Measurements from ENCODE around the gene KCNH8.
A peak's percentile ranks its signal among the peaks of the same experiment; 100 is the strongest.

Gene KCNH8

DNA sequence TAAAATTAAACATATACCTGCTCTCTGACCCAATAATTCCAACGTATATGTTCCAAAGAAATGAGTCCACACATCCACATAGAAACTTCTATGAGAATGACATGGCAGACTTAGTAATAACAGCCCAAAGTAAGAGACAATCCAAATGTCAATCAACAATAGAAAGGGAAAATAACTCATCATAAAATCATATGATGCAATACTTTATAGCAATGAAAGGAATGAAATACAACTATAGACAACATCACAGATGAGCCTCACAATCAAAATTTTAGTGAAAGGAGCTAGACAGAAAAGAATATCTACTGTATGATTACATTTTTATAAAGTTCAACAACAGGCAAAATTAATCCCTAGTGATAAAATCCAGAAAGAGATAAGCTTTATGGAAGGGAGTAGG is 23.6 kb upstream of the KCNH8 start:
- Histone ChIP-seq H3K9me3 (ENCODE audit: control insufficient read depth, low read length) (no peaks in the 10 kb centered on the region), H3K4me3 (ENCODE audit: insufficient read depth, low read depth, low read length) (no peak overlapping the region), H3K4me1 (ENCODE audit: control insufficient read depth, insufficient read depth, low read length) (no peaks in the 10 kb centered on the region), H3K27me3 (ENCODE audit: control insufficient read depth, insufficient read depth, low read length, poor library complexity, severe bottlenecking) (no peaks in the 10 kb centered on the region), H3K36me3 (ENCODE audit: control insufficient read depth, insufficient read depth, low read length) (no peaks in the 10 kb centered on the region), H3K27ac (ENCODE audit: insufficient read depth, low read depth, low read length, poor library complexity, severe bottlenecking) (no peak overlapping the region)
- 86% methylated on average over 1 of the region's 1 CpG; no CpG with 5 or more reads in 1 of the 2 experiments for WGBS, 2 experiments

DNA sequence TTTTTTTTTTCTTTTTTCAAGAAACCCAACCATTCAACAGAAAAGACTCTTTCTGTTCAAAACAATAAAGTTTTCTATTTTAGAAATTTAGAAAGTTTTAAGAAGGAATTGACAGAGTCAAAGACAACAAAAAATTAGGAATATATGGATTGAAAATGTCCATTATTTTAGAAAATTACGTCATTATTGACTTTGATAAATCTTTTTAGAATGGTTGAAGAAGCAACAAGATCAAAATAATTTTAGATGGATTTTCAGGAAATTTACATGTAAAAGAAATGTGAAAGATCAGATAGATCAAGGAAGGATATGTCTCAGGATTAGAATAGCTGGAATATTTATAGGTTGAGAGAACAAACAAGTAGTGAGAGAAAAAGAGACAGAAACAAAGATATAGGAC is 8.4 kb upstream of the KCNH8 start:
- H3K4me3 ChIP-seq (ENCODE audit: insufficient read depth, low read depth, low read length) = no peak overlapping the region
- no peaks in the 10 kb centered on the region for H3K27me3 ChIP-seq (ENCODE audit: control insufficient read depth, insufficient read depth, low read length, poor library complexity, severe bottlenecking)
- H3K27ac ChIP-seq (ENCODE audit: insufficient read depth, low read depth, low read length, poor library complexity, severe bottlenecking) = no peak overlapping the region
- WGBS, 2 experiments = 91 to 100% methylated on average over 1 of the region's 1 CpG
- H3K36me3 ChIP-seq (ENCODE audit: control insufficient read depth, insufficient read depth, low read length) = no peaks in the 10 kb centered on the region
- H3K4me1 ChIP-seq (ENCODE audit: control insufficient read depth, insufficient read depth, low read length) = no peaks in the 10 kb centered on the region
- H3K9me3 ChIP-seq (ENCODE audit: control insufficient read depth, low read length) = no peaks in the 10 kb centered on the region

DNA sequence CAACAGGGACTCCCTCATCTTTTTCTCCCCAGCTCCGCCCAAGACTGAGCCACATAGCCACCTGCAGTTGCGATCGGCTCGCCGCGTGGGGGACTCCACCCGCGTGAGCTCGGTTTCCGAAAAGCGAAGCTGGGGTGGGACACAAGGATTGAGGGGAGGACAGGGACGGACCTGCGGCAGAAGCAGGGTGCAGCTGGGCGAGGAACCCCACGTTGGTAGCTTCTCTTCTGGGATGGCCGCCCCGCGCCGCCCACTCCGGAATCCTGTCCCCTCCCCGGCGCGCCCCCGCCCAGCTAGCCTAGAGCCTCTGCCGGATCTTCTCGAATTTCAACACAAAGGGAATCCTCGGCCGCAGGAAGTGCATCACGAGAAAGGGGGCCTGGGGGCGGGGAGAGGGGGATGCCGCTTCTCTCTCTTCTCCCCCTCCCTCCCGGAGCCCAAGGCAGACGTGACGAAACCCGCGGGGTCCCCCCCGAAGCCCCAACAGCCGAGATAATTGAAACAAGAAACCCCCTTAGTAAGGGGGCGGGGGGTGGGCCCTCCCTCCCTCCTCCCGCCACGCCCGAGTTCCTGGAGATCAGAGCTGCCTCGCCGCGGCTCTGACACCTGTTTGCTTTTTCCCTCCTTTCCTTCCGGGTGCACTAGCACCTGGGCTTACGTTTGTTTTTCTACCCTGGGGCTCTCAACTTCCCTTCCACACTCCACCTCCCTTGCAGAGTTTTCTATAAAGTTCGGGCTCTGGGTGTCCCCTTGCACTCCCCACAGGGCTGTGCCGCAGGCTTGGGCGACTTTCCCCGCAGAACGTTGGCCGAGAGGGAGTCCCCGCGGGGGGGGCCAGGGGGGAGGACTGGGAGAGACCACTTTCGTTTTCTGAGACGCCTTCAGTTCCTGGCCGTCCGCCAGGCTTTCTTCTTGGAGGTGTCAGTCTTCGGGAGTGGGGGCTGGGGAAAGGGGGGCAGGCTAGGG is 1.3 kb upstream of the KCNH8 start:
- Histone ChIP-seq H3K27ac (ENCODE audit: insufficient read depth, low read depth, low read length, poor library complexity, severe bottlenecking) (peak overlapping the region; percentile 73), H3K4me1 (ENCODE audit: control insufficient read depth, insufficient read depth, low read length) (peaks cover 9% of the 10 kb centered on the region), H3K36me3 (ENCODE audit: control insufficient read depth, insufficient read depth, low read length) (no peaks in the 10 kb centered on the region), H3K27me3 (ENCODE audit: control insufficient read depth, insufficient read depth, low read length, poor library complexity, severe bottlenecking) (peaks cover 17% of the 10 kb centered on the region), H3K4me3 (ENCODE audit: insufficient read depth, low read depth, low read length) (peak overlapping the region; percentile 83), H3K9me3 (ENCODE audit: control insufficient read depth, low read length) (no peaks in the 10 kb centered on the region)
- WGBS, 2 experiments = 0% methylated on average over 58 to 60 of the region's 60 CpGs

DNA sequence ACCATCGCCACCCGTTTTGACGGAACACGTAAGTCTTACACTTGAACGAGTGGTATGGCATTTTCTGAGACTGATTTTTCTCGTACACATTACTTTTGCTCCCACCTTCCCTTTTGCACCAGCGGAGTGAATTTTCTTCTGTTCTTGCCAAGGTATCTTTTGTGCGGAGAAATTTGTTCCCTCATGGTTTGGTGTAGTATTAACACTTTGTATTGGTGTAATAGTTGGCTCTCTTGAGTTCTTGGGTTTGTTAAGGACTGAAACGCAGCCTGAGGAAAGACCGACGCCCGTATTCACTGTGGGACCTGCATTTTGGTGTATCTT is 420 bp downstream of the KCNH8 start:
- peaks cover 17% of the 10 kb centered on the region for H3K27me3 ChIP-seq (ENCODE audit: control insufficient read depth, insufficient read depth, low read length, poor library complexity, severe bottlenecking)
- no peaks in the 10 kb centered on the region for H3K36me3 ChIP-seq (ENCODE audit: control insufficient read depth, insufficient read depth, low read length)
- no peak overlapping the region for H3K27ac ChIP-seq (ENCODE audit: insufficient read depth, low read depth, low read length, poor library complexity, severe bottlenecking)
- H3K4me1 ChIP-seq (ENCODE audit: control insufficient read depth, insufficient read depth, low read length) = peaks cover 9% of the 10 kb centered on the region
- WGBS, 2 experiments = 1 to 2% methylated on average over 12 of the region's 12 CpGs
- peak overlapping the region; percentile 83 for H3K4me3 ChIP-seq (ENCODE audit: insufficient read depth, low read depth, low read length)
- H3K9me3 ChIP-seq (ENCODE audit: control insufficient read depth, low read length) = no peaks in the 10 kb centered on the region

- H3K4me3 ChIP-seq (ENCODE audit: insufficient read depth, low read depth, low read length) = no peak overlapping the region
Measured at GRCh38 chr3:19149368-19149767, 1.1 kb downstream of the KCNH8 start.

DNA sequence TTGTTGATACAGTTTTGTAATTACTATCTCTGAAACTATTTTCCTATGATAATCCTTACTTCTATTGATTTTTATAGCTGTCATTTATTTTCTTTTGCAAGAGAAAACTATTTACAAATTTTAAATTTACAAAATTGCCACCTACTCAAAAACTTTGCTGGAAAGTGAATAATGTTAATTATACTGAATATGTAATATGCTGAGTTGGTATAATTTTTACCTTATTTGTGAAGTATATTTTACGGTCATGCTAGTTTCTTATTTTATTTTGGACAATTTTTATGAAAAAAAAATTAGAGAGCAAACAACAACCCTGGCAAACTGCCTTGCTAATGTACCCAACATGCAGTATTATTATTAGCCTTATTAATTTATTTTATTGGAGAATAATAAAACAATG is 2.9 kb downstream of the KCNH8 start:
- Histone ChIP-seq H3K36me3 (ENCODE audit: control insufficient read depth, insufficient read depth, low read length) (no peaks in the 10 kb centered on the region), H3K27me3 (ENCODE audit: control insufficient read depth, insufficient read depth, low read length, poor library complexity, severe bottlenecking) (peaks cover 17% of the 10 kb centered on the region), H3K27ac (ENCODE audit: insufficient read depth, low read depth, low read length, poor library complexity, severe bottlenecking) (no peak overlapping the region), H3K4me3 (ENCODE audit: insufficient read depth, low read depth, low read length) (no peak overlapping the region), H3K4me1 (ENCODE audit: control insufficient read depth, insufficient read depth, low read length) (peaks cover 3% of the 10 kb centered on the region), H3K9me3 (ENCODE audit: control insufficient read depth, low read length) (no peaks in the 10 kb centered on the region)
- 90% methylated on average over 1 of the region's 1 CpG; no CpG with 5 or more reads in 1 of the 2 experiments for WGBS, 2 experiments

More at GRCh38 chr3:19149368-19149767, 1.1 kb downstream of the KCNH8 start:
- H3K27ac ChIP-seq (ENCODE audit: insufficient read depth, low read depth, low read length, poor library complexity, severe bottlenecking) = no peak overlapping the region
- no peaks in the 10 kb centered on the region for H3K9me3 ChIP-seq (ENCODE audit: control insufficient read depth, low read length)
- no peaks in the 10 kb centered on the region for H3K36me3 ChIP-seq (ENCODE audit: control insufficient read depth, insufficient read depth, low read length)
- peaks cover 17% of the 10 kb centered on the region for H3K27me3 ChIP-seq (ENCODE audit: control insufficient read depth, insufficient read depth, low read length, poor library complexity, severe bottlenecking)
- H3K4me1 ChIP-seq (ENCODE audit: control insufficient read depth, insufficient read depth, low read length) = peaks cover 9% of the 10 kb centered on the region
- WGBS, 2 experiments = 3 to 7% methylated on average over 6 of the region's 6 CpGs

DNA sequence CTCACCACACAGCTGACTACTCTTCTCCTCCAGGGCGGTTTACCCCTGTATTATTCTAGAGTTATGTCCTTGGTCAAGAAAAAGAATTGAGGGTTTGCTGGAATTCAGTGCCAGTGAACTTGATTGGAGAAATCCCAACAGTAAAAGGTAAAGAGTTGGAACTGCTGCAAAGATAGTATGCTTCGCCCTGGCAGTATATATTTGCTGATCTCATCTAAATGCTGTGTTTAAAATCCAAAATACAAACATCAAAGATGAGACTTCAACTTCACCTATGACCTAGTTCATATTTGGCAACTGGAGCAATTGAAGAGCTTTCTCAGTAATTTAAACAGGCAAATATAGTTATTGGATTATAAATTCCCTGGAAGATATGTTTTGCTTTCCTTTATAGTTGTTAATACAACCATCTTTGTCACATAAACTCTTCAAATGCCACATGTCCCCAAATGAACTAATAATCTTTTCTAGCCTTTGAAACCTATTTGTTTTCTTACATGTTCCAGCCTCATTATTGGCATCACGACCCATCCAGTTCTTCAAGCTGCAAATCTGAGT is 6.5 kb downstream of the KCNH8 start:
- no peaks in the 10 kb centered on the region for H3K36me3 ChIP-seq (ENCODE audit: control insufficient read depth, insufficient read depth, low read length)
- WGBS, 2 experiments = 91 to 96% methylated on average over 2 of the region's 3 CpGs
- no peak overlapping the region for H3K27ac ChIP-seq (ENCODE audit: insufficient read depth, low read depth, low read length, poor library complexity, severe bottlenecking)
- no peaks in the 10 kb centered on the region for H3K4me1 ChIP-seq (ENCODE audit: control insufficient read depth, insufficient read depth, low read length)
- no peak overlapping the region for H3K4me3 ChIP-seq (ENCODE audit: insufficient read depth, low read depth, low read length)
- no peaks in the 10 kb centered on the region for H3K27me3 ChIP-seq (ENCODE audit: control insufficient read depth, insufficient read depth, low read length, poor library complexity, severe bottlenecking)
- H3K9me3 ChIP-seq (ENCODE audit: control insufficient read depth, low read length) = no peaks in the 10 kb centered on the region

DNA sequence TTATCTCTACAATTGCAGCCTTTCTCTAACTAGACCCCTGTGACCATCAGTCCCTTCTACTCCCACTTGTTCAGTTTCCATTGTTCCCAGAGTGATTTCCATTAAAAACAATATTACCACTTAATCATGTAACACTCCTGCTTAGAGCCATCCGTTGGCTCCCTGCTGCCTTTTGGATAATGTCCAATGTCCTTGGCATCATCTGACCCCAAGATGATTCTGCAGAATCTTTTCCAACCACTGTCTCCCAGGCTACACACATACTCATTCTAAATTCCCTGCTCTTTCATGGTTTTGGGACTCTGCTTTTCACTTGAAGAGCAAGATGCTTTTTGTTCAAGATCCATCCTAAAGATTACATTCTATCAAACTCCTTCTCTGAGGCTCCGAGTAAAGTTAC is 7.1 kb downstream of the KCNH8 start:
- WGBS, 2 experiments = 90 to 92% methylated on average over 2 of the region's 2 CpGs
- H3K4me1 ChIP-seq (ENCODE audit: control insufficient read depth, insufficient read depth, low read length) = no peaks in the 10 kb centered on the region
- H3K4me3 ChIP-seq (ENCODE audit: insufficient read depth, low read depth, low read length) = no peak overlapping the region
- H3K36me3 ChIP-seq (ENCODE audit: control insufficient read depth, insufficient read depth, low read length) = no peaks in the 10 kb centered on the region
- H3K27me3 ChIP-seq (ENCODE audit: control insufficient read depth, insufficient read depth, low read length, poor library complexity, severe bottlenecking) = no peaks in the 10 kb centered on the region
- no peaks in the 10 kb centered on the region for H3K9me3 ChIP-seq (ENCODE audit: control insufficient read depth, low read length)
- no peak overlapping the region for H3K27ac ChIP-seq (ENCODE audit: insufficient read depth, low read depth, low read length, poor library complexity, severe bottlenecking)

- Histone ChIP-seq H3K27me3 (ENCODE audit: control insufficient read depth, insufficient read depth, low read length, poor library complexity, severe bottlenecking) (no peaks in the 10 kb centered on the region), H3K4me1 (ENCODE audit: control insufficient read depth, insufficient read depth, low read length) (no peaks in the 10 kb centered on the region), H3K4me3 (ENCODE audit: insufficient read depth, low read depth, low read length) (no peak overlapping the region), H3K27ac (ENCODE audit: insufficient read depth, low read depth, low read length, poor library complexity, severe bottlenecking) (no peak overlapping the region), H3K36me3 (ENCODE audit: control insufficient read depth, insufficient read depth, low read length) (no peaks in the 10 kb centered on the region), H3K9me3 (ENCODE audit: control insufficient read depth, low read length) (no peaks in the 10 kb centered on the region)
- WGBS, 2 experiments = 96% methylated on average over 2 of the region's 2 CpGs; no CpG with 5 or more reads in 1 of the 2 experiments
Measured at GRCh38 chr3:19159966-19160635, 11.8 kb downstream of the KCNH8 start.

- H3K4me1 ChIP-seq (ENCODE audit: control insufficient read depth, insufficient read depth, low read length) = no peaks in the 10 kb centered on the region
- H3K4me3 ChIP-seq (ENCODE audit: insufficient read depth, low read depth, low read length) = no peak overlapping the region
- H3K27me3 ChIP-seq (ENCODE audit: control insufficient read depth, insufficient read depth, low read length, poor library complexity, severe bottlenecking) = no peaks in the 10 kb centered on the region
- WGBS, 2 experiments = 96% methylated on average over 2 of the region's 2 CpGs
- no peak overlapping the region for H3K27ac ChIP-seq (ENCODE audit: insufficient read depth, low read depth, low read length, poor library complexity, severe bottlenecking)
- no peaks in the 10 kb centered on the region for H3K36me3 ChIP-seq (ENCODE audit: control insufficient read depth, insufficient read depth, low read length)
- no peaks in the 10 kb centered on the region for H3K9me3 ChIP-seq (ENCODE audit: control insufficient read depth, low read length)
Measured at GRCh38 chr3:19165654-19166053, 17.3 kb downstream of the KCNH8 start.

Data from ectodermal cell (in vitro differentiated cells).